SK-N-SH (cell line): Measurements from ENCODE around the gene RFX7. TPM values are rescaled to one million over a fixed set of nuclear protein-coding genes. Genes with fewer than 3 reads are reported as not detected.

ENCODE experiments used
- CTCF ChIA-PET: fragments of 300-600, 350-600 bp; formaldehyde crosslinking; extraction: SDS; loops from one replicate; lab custom pipeline; 2021; lab: Yijun Ruan, JAX
- POLR2A ChIA-PET: fragments of 350-600 bp; sonication (Branson Sonifier 250); formaldehyde crosslinking; extraction: SDS; loops from one replicate; lab custom pipeline; 2020; ENCODE audit warnings: antibody characterized with exemption, inconsistent platforms; lab: Yijun Ruan, JAX
- DNase-seq: peaks from one replicate; pipeline ENCODE4 v3.0.0; 2012
- H2AFZ ChIP-seq: fragments of 200-600 bp; sonication (generic); 2 replicates; pipeline ENCODE4 v1.8.1; 2016; ENCODE audit warnings: antibody characterized with exemption, mild to moderate bottlenecking, low read depth
- H3F3A ChIP-seq: fragments of 200-600 bp; sonication (generic); replicated peaks from 2 replicates; pipeline ENCODE3; 2016; ENCODE audit warnings: antibody characterized with exemption, mild to moderate bottlenecking; ENCODE audit not compliant: insufficient read depth
- H3K27ac ChIP-seq, 2 experiments: fragments of 200-500 bp in 1 of 2; fragments of 200-600 bp in 1 of 2; sonication (Bioruptor generic) in 1 of 2; sonication (generic), shearing (Covaris generic) in 1 of 2; 2 replicates each; pipeline versions ENCODE4 v1.5.1 to v1.6.1; 2014 to 2016; ENCODE audit warnings: low read depth in 2 of 2, inconsistent platforms in 1 of 2, low read length in 1 of 2, mild to moderate bottlenecking in 1 of 2, mixed read lengths in 1 of 2
- H3K27me3 ChIP-seq: fragments of 200-600 bp; sonication (generic), shearing (Covaris generic); 2 replicates; pipeline ENCODE4 v1.6.1; 2016; ENCODE audit warnings: mixed run types; ENCODE audit not compliant: insufficient read depth
- H3K36me3 ChIP-seq, 2 experiments: fragments of 200-500 bp in 1 of 2; fragments of 200-600 bp in 1 of 2; sonication (Bioruptor generic) in 1 of 2; sonication (generic) in 1 of 2; replicated peaks in 1 of 2; 2 replicates each; pipeline versions ENCODE3 to v1.5.1; 2014 to 2016; ENCODE audit warnings: low read length in 1 of 2, mild to moderate bottlenecking in 1 of 2; ENCODE audit not compliant: insufficient read depth in 2 of 2, control insufficient read depth in 1 of 2
- H3K4me1 ChIP-seq, 2 experiments: fragments of 200-500 bp in 1 of 2; fragments of 200-600 bp in 1 of 2; sonication (Bioruptor generic) in 1 of 2; sonication (generic), shearing (Covaris generic) in 1 of 2; 2 replicates each; pipeline versions ENCODE4 v1.5.1 to v1.6.1; 2014 to 2016; ENCODE audit warnings: low read depth in 1 of 2, low read length in 1 of 2, mixed run types in 1 of 2; ENCODE audit not compliant: insufficient read depth in 2 of 2, control insufficient read depth in 1 of 2
- H3K4me2 ChIP-seq: fragments of 200-600 bp; sonication (generic), shearing (Covaris generic); 2 replicates; pipeline ENCODE4 v1.6.1; 2017; ENCODE audit warnings: mixed run types
- H3K4me3 ChIP-seq, 2 experiments: fragments of 200-500 bp in 1 of 2; fragments of 200-600 bp in 1 of 2; sonication (Bioruptor generic) in 1 of 2; sonication (generic), shearing (Covaris generic) in 1 of 2; 2 replicates each; pipeline versions ENCODE4 v1.5.1 to v1.8.1; 2014 to 2016; ENCODE audit warnings: low read depth in 2 of 2, inconsistent platforms in 1 of 2, low read length in 1 of 2, mild to moderate bottlenecking in 1 of 2, mixed read lengths in 1 of 2, moderate library complexity in 1 of 2
- H3K79me2 ChIP-seq: fragments of 200-600 bp; sonication (generic); 2 replicates; pipeline ENCODE4 v1.8.1; 2017; ENCODE audit warnings: mild to moderate bottlenecking; ENCODE audit not compliant: insufficient read depth
- H3K9ac ChIP-seq: fragments of 200-600 bp; sonication (generic); 2 replicates; pipeline ENCODE4 v1.6.1; 2017; ENCODE audit warnings: mixed run types
- H3K9me2 ChIP-seq: fragments of 200-600 bp; sonication (generic); 2 replicates; pipeline ENCODE4 v1.6.1; 2017; ENCODE audit warnings: mixed run types
- H3K9me3 ChIP-seq: fragments of 200-600 bp; sonication (generic); 2 replicates; pipeline ENCODE4 v1.6.1; 2017; ENCODE audit warnings: mixed run types, mild to moderate bottlenecking, moderate library complexity
- H4K20me1 ChIP-seq: fragments of 200-600 bp; sonication (generic); 2 replicates; pipeline ENCODE4 v1.6.1; 2017; ENCODE audit warnings: mild to moderate bottlenecking, mixed run types; ENCODE audit not compliant: insufficient read depth
- EZH2phosphoT487 ChIP-seq: fragments of 200-600 bp; sonication (generic); IDR thresholded peaks from 2 replicates; pipeline ENCODE4 v1.6.1; 2017; ENCODE audit warnings: low read depth, mixed run types, mild to moderate bottlenecking, antibody characterized with exemption, moderate library complexity, borderline replicate concordance
- FOSL2 ChIP-seq: IDR thresholded peaks from 2 replicates; pipeline ENCODE4 v1.4.0; 2012; ENCODE audit warnings: low read depth, mild to moderate bottlenecking, moderate library complexity, borderline replicate concordance
- GATA2 ChIP-seq: sonication (generic); formaldehyde crosslinking; IDR thresholded peaks from 2 replicates; pipeline ENCODE4 v1.5.0; 2020; ENCODE audit warnings: mild to moderate bottlenecking, missing genetic modification reagents
- IRF3 ChIP-seq: fragments of 150-350 bp; IDR thresholded peaks from 2 replicates; pipeline ENCODE4 v1.6.1; 2016; ENCODE audit warnings: mild to moderate bottlenecking, low read depth, low read length
- MXI1 ChIP-seq: IDR thresholded peaks from 2 replicates; pipeline ENCODE4 v1.6.1; 2012; ENCODE audit warnings: mild to moderate bottlenecking, low read depth, low read length, improper control_type of control experiment
- NFIC ChIP-seq: IDR thresholded peaks from 2 replicates; pipeline ENCODE4 v1.4.0; 2012; ENCODE audit warnings: borderline replicate concordance
- PBX3 ChIP-seq: IDR thresholded peaks from 2 replicates; pipeline ENCODE4; 2012
- POLR2AphosphoS5 ChIP-seq: IDR thresholded peaks from 2 replicates; pipeline ENCODE4 v1.6.1; 2012; ENCODE audit warnings: low read depth, low read length
- SMC3 ChIP-seq: IDR thresholded peaks from 2 replicates; pipeline ENCODE4 v1.6.1; 2012; ENCODE audit warnings: low read depth, low read length, improper control_type of control experiment
- USF2 ChIP-seq: fragments of 150-350 bp; IDR thresholded peaks from 2 replicates; pipeline ENCODE4 v1.6.1; 2017; ENCODE audit warnings: antibody characterized with exemption, low read length, low read depth, borderline replicate concordance
- YY1 ChIP-seq: IDR thresholded peaks from 2 replicates; pipeline ENCODE4 v1.4.0; 2012; ENCODE audit warnings: low read depth, mild to moderate bottlenecking
- ZBTB33 ChIP-seq: IDR thresholded peaks from 2 replicates; pipeline ENCODE4 v1.4.0; 2012; ENCODE audit warnings: low read depth, borderline replicate concordance
- polyA plus RNA-seq, 3 experiments: library from polyadenylated mRNA; depleted of rRNA; stranded (reverse); fragments of >200 nt; gene quantifications; 2 replicates each; pipeline ENCODE4 v1.2.3, GENCODE V29; 2012
- TF ChIP-seq, protein P1 (sequence below): fragments of 200-600 bp; sonication (generic); IDR thresholded peaks from 2 replicates; pipeline ENCODE4 v1.6.1; 2017; ENCODE audit warnings: antibody characterized with exemption, mild to moderate bottlenecking, moderate library complexity
- TF ChIP-seq, protein P2 (sequence below): IDR thresholded peaks from 2 replicates; pipeline ENCODE4 v1.4.0; 2012; ENCODE audit warnings: low read depth

The RFX7 gene
- polyA plus RNA-seq, 1 of the 3 experiments (the other 2 are of a cell fraction), result 2.7 TPM

DNA sequence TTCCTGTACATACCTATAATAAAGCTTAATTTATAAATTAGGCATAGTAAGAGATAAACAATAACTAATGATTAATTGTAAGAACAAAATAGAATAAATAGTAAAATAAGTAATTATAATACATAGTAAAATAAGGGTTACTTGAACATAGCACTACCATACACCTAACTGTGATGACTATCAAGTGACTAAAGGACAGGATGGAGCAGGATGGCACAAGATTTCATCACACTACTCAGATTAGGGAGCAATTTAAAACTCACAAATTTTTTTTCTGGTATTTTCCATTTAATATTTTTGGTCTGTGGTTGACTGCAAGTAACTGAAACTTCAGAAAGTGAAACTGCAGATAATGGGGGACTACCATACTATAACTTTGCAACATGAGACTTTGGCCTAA is 14.8 kb downstream of the RFX7 start:
- POLR2A ChIA-PET, result no interaction called here

More for the DNA sequence above, 14.8 kb downstream of the RFX7 start:
- Histone ChIP-seq H3F3A (no peaks in the 10 kb centered on the region), H3K9me2 (no peaks in the 10 kb centered on the region), H3K36me3 (peaks cover 22 to 59% of the 10 kb centered on the region in 2 experiments), H4K20me1 (0 out of 2 replicates have a peak, but pooled peaks cover 7% of the 10 kb centered on the region), H3K27ac (no peak overlapping the region), H3K79me2 (peaks cover 87% of the 10 kb centered on the region), H3K4me3 (no peak overlapping the region; a peak in 1 of 4 replicates), H2AFZ (no peak overlapping the region), H3K27me3 (no peaks in the 10 kb centered on the region), H3K9me3 (peaks cover 8% of the 10 kb centered on the region; the same call in 1 of the 2 replicates), H3K4me2 (no peak overlapping the region), H3K4me1 (no peaks in the 10 kb centered on the region), H3K9ac (no peak overlapping the region)
- CTCF ChIA-PET, result no interaction called here
- TF ChIP-seq POLR2AphosphoS5 (no peak), IRF3 (no peak), GATA2 (no peak), YY1 (no peak), FOSL2 (no peak), USF2 (no peak), NFIC (no peak), EZH2phosphoT487 (no peak), ZBTB33 (no peak), MXI1 (no peak), SMC3 (no peak), PBX3 (no peak)
- TF ChIP-seq, protein P1, sequence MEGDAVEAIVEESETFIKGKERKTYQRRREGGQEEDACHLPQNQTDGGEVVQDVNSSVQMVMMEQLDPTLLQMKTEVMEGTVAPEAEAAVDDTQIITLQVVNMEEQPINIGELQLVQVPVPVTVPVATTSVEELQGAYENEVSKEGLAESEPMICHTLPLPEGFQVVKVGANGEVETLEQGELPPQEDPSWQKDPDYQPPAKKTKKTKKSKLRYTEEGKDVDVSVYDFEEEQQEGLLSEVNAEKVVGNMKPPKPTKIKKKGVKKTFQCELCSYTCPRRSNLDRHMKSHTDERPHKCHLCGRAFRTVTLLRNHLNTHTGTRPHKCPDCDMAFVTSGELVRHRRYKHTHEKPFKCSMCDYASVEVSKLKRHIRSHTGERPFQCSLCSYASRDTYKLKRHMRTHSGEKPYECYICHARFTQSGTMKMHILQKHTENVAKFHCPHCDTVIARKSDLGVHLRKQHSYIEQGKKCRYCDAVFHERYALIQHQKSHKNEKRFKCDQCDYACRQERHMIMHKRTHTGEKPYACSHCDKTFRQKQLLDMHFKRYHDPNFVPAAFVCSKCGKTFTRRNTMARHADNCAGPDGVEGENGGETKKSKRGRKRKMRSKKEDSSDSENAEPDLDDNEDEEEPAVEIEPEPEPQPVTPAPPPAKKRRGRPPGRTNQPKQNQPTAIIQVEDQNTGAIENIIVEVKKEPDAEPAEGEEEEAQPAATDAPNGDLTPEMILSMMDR, result no peak
- TF ChIP-seq, protein P2, sequence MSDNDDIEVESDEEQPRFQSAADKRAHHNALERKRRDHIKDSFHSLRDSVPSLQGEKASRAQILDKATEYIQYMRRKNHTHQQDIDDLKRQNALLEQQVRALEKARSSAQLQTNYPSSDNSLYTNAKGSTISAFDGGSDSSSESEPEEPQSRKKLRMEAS, result no peak
- DNase-seq, result no peak
